NCI-H1092 treated with DMSO at 0.1 percent for 48 hours (cell line): ENCODE results near the gene BCCIP.

Experiments
- DNase-seq: peaks from one replicate; lab custom pipeline; 2025; lab: John Stamatoyannopoulos, UW

BCCIP gene

GRCh38 chr10:125844751-125845221, 21.4 kb downstream of the BCCIP start:
- no peak for DNase-seq

GRCh38 chr10:125845617-125846016, 22.3 kb downstream of the BCCIP start:
- DNase-seq, result no peak

GRCh38 chr10:125846894-125847293, 23.5 kb downstream of the BCCIP start:
- DNase-seq, result no peak

- DNase-seq, result no peak
Measured at GRCh38 chr10:125848371-125848770, 25.0 kb downstream of the BCCIP start.

GRCh38 chr10:125848857-125849256, 25.5 kb downstream of the BCCIP start:
- DNase-seq, result no peak

GRCh38 chr10:125849448-125849847, 26.1 kb downstream of the BCCIP start:
- DNase-seq, result no peak

- no peak for DNase-seq
Measured at GRCh38 chr10:125850766-125851731, 27.7 kb downstream of the BCCIP start.

GRCh38 chr10:125852487-125852886, 29.1 kb downstream of the BCCIP start:
- DNase-seq, result no peak

- DNase-seq, result no peak
Measured at GRCh38 chr10:125857185-125857760, 33.9 kb downstream of the BCCIP start.

- peak; percentile 8 for DNase-seq
Measured at GRCh38 chr10:125859128-125859817, 35.9 kb downstream of the BCCIP start.

GRCh38 chr10:125865120-125865519, 41.8 kb downstream of the BCCIP start:
- no peak for DNase-seq

GRCh38 chr10:125866421-125867029, 43.2 kb downstream of the BCCIP start:
- DNase-seq, result no peak

- peak; percentile 16 for DNase-seq
Measured at GRCh38 chr10:125868372-125868975, 45.1 kb downstream of the BCCIP start.

- DNase-seq, result no peak
Measured at GRCh38 chr10:125871338-125871737, 48.0 kb downstream of the BCCIP start.

GRCh38 chr10:125878957-125879835, 55.9 kb downstream of the BCCIP start:
- no peak for DNase-seq

- no peak for DNase-seq
Measured at GRCh38 chr10:125880719-125881118, 57.4 kb downstream of the BCCIP start.

GRCh38 chr10:125881192-125881591, 57.8 kb downstream of the BCCIP start, which contains the start of gene DHX32:
Gene DHX32, minus strand, starts transcription at chr10:125881292. Its CDS starts 468 bp downstream, at chr10:125880824.
- DNase-seq, result no peak

- DNase-seq, result no peak
Measured at GRCh38 chr10:125882596-125882995, 59.2 kb downstream of the BCCIP start.

GRCh38 chr10:125883211-125883610, 59.9 kb downstream of the BCCIP start:
- no peak for DNase-seq
